Gastroesophageal sphincter (tissue), 3 donors: Measurements from ENCODE around the gene CD4.

Experiments used
- POLR2A ChIP-seq, 2 donors: fragments of 450-650 bp; IDR thresholded peaks; one replicate each; pipeline ENCODE4 v1.6.1; 2017; ENCODE audit warnings: antibody characterized with exemption in 2 of 2, mild to moderate bottlenecking in 2 of 2, moderate library complexity in 1 of 2
- TF ChIP-seq, protein P1 (sequence below), 4 experiments: fragments of 200-600 bp in 2 of 4; fragments of 450-650 bp in 2 of 4; sonication (generic) in 1 of 4; IDR thresholded peaks; one replicate each; pipeline ENCODE4 v1.5.1; 2017 to 2019; ENCODE audit warnings: antibody characterized with exemption in 4 of 4, mild to moderate bottlenecking in 2 of 4, moderate library complexity in 2 of 4

DNA sequence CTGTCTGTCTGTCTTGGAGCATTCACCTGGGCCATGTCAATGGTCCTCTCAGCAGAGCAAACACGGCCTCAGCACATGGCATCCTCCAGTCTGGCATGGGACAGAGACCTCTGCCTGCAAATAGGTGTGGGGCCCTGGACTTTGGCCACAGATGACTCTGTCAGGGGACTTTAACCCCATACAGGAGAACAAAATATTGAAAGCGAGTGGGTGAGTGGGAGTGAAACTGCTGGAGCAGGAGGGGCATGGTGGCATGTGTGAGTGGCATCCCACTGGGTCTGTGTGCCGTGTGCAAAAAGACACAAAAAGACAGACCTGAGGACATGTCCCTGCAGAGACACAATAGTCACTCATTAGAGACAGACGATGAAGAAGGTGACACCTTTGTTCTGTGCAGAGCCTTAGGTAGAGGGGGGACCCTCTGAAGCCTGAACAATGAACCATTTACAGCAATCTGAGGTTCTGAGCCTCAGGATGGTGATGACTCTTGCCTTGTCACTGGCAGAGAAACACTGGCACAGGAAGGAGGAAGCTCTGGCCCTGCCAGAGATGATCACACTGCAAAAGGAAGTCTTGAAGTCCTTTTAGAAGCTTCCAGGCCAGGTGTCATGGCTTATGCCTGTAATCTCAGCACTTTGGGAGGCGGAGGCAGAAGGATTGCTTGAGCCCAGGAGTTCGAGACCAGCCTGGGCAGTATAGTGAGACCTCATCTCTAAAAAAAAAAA lies 9.5 kb upstream of the CD4 start:
- no peak for TF ChIP-seq POLR2A (IDR thresholded peaks at IDR 0.05)
- TF ChIP-seq, protein P1, sequence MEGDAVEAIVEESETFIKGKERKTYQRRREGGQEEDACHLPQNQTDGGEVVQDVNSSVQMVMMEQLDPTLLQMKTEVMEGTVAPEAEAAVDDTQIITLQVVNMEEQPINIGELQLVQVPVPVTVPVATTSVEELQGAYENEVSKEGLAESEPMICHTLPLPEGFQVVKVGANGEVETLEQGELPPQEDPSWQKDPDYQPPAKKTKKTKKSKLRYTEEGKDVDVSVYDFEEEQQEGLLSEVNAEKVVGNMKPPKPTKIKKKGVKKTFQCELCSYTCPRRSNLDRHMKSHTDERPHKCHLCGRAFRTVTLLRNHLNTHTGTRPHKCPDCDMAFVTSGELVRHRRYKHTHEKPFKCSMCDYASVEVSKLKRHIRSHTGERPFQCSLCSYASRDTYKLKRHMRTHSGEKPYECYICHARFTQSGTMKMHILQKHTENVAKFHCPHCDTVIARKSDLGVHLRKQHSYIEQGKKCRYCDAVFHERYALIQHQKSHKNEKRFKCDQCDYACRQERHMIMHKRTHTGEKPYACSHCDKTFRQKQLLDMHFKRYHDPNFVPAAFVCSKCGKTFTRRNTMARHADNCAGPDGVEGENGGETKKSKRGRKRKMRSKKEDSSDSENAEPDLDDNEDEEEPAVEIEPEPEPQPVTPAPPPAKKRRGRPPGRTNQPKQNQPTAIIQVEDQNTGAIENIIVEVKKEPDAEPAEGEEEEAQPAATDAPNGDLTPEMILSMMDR (IDR thresholded peaks at IDR 0.05): no peak
